Keratinocyte (primary cell): ENCODE results near the gene MRPL16.

ENCODE experiments used
- CTCF ChIP-seq, 3 experiments: IDR thresholded peaks in 1 of 3; conservative IDR thresholded peaks in 1 of 3; optimal IDR thresholded peaks in 1 of 3; 2 replicates in 2 of 3; 3 replicates in 1 of 3; pipeline versions ENCODE3 to v1.5.1; 2011; ENCODE audit warnings: low read length in 3 of 3, mild to moderate bottlenecking in 3 of 3, moderate library complexity in 2 of 3, control low read depth in 1 of 3, inconsistent platforms in 1 of 3; ENCODE audit not compliant: insufficient read depth in 2 of 3; ENCODE audit errors: extremely low read depth in 1 of 3
- EZH2 ChIP-seq: IDR thresholded peaks from one replicate; pipeline ENCODE4 v1.6.1; 2012; ENCODE audit warnings: inconsistent platforms, mild to moderate bottlenecking, low read length, moderate library complexity

GRCh38 chr11:59791639-59792038 lies 18.9 kb downstream of the MRPL16 start:
- TF ChIP-seq CTCF (optimal IDR thresholded peaks at IDR 0.05 in 1 of 3, IDR thresholded peaks at IDR 0.05 in 1 of 3, conservative IDR thresholded peaks at IDR 0.05 in 1 of 3; ENCODE audit: extremely low read depth in 1 of 3, insufficient read depth in 2 of 3, low read length in 3 of 3) (no peak), EZH2 (no peak)
